ENCODE data around the gene CDKN2B.

DNA sequence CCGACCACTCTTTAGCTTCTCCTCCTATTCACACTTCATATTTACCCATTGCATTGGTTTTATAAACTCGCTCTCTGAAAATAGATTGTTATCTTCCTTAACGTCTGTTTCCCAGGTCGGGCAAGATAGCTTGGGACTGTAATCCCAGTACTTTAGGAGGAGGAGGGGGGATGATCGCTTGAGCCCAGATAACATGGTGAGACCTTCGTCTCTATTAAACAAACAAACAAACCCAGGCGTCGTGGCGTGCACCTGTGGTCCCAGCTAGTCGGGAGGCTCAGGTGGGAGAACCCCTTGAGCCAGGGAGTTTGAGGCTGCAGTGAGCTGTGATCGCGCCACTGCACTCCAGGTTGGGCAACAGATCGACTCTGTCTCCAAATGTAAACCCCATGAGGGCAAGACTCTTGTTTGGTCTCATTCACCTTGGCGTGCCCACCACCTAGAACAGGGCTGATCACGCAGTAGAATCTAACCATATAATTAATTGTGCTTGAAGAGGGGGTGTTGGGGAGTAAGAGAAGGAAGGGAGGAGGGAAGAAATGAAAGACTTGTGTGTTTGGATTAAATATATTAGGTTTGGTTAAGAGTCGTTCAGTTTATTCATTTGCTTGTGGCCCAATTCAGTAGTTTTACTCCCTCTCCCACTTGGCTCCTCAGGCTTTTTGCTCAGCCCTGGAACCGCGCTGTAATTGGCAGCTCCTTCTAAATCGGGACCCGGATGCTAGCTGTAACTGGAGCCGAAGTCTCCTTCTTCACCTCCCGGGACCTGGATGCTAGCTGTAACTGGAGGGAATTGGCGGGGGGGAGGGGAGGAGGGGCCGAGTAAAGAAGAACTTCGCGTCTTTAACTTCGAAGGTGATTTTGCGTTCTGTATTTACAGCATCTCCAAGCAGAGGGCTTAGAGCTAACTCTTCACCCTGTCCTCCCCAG lies 39.8 kb downstream of the CDKN2B start:
- TF ChIP-seq, protein P1, sequence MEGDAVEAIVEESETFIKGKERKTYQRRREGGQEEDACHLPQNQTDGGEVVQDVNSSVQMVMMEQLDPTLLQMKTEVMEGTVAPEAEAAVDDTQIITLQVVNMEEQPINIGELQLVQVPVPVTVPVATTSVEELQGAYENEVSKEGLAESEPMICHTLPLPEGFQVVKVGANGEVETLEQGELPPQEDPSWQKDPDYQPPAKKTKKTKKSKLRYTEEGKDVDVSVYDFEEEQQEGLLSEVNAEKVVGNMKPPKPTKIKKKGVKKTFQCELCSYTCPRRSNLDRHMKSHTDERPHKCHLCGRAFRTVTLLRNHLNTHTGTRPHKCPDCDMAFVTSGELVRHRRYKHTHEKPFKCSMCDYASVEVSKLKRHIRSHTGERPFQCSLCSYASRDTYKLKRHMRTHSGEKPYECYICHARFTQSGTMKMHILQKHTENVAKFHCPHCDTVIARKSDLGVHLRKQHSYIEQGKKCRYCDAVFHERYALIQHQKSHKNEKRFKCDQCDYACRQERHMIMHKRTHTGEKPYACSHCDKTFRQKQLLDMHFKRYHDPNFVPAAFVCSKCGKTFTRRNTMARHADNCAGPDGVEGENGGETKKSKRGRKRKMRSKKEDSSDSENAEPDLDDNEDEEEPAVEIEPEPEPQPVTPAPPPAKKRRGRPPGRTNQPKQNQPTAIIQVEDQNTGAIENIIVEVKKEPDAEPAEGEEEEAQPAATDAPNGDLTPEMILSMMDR (IDR thresholded peaks at IDR 0.05; ENCODE audit: low read depth, low read length, poor library complexity, severe bottlenecking): no peak
- no peak for TF ChIP-seq EZH2phosphoT487 (IDR thresholded peaks at IDR 0.05; ENCODE audit: borderline replicate concordance, low read length)
